H1 (cell line): Measurements from ENCODE around the gene SPATS2L. TPM values are rescaled to one million over a fixed set of nuclear protein-coding genes. Genes with fewer than 3 reads are reported as not detected.

Experiments used
- ASH2L ChIP-seq: fragments of 200-600, 300-600 bp; sonication (generic); IDR thresholded peaks from one replicate; pipeline ENCODE4 v1.7.1; 2017; ENCODE audit warnings: low read length
- BACH1 ChIP-seq: IDR thresholded peaks from 2 replicates; pipeline ENCODE4 v1.6.1; 2012; ENCODE audit warnings: low read length, improper control_type of control experiment
- JUND ChIP-seq: IDR thresholded peaks from 2 replicates; pipeline ENCODE4 v1.6.1; 2011; ENCODE audit warnings: mild to moderate bottlenecking, improper control_type of control experiment, low read length
- RBBP5 ChIP-seq: IDR thresholded peaks from 2 replicates; pipeline ENCODE4 v1.7.1; 2012; ENCODE audit warnings: low read depth, mild to moderate bottlenecking, inconsistent platforms, low read length, moderate library complexity, borderline replicate concordance
- polyA plus RNA-seq, 7 experiments: library from polyadenylated mRNA; depleted of rRNA in 3 of 7; stranded (reverse) in 5 of 7; unstranded in 2 of 7; fragments of >200 nt in 5 of 7; fragments of 200-250 nt in 2 of 7; gene quantifications; 1 replicate in 5 of 7; 2 replicates in 1 of 7; 4 replicates in 1 of 7; pipeline versions ENCODE4 v1.2.1 to v1.2.3, GENCODE V29; 2011 to 2013; ENCODE audit warnings: missing spikeins in 2 of 7, mixed read lengths in 2 of 7
- total RNA-seq: library from RNA; stranded (reverse); fragmentation: NEBNext Ultra II Directional; extraction: Animal tissue kit (Norgen Biotek cat#: 25700); gene quantifications from 2 replicates; pipeline ENCODE4 v1.2.1, GENCODE V29; 2021
- TF ChIP-seq, protein P1 (sequence below), 3 experiments: IDR thresholded peaks; 1 replicate in 2 of 3; 2 replicates in 1 of 3; pipeline versions ENCODE4 v1.5.1 to v1.6.1; 2011; ENCODE audit warnings: low read length in 3 of 3, mild to moderate bottlenecking in 3 of 3, inconsistent platforms in 2 of 3, low read depth in 1 of 3, moderate library complexity in 1 of 3; ENCODE audit not compliant: insufficient read depth in 1 of 3; ENCODE audit errors: control extremely low read depth in 1 of 3

SPATS2L gene
- total and polyA plus RNA-seq, 2 of the 8 experiments (the other 6 are each of a cell fraction or from before 2014, with no cell fraction given) = 67.3 to 189 TPM

GRCh38 chr2:200322607-200323006 lies 16.1 kb downstream of the SPATS2L start (continued):
- TF ChIP-seq BACH1 (no peak), ASH2L (no peak), RBBP5 (no peak), JUND (no peak)
- TF ChIP-seq, protein P1, sequence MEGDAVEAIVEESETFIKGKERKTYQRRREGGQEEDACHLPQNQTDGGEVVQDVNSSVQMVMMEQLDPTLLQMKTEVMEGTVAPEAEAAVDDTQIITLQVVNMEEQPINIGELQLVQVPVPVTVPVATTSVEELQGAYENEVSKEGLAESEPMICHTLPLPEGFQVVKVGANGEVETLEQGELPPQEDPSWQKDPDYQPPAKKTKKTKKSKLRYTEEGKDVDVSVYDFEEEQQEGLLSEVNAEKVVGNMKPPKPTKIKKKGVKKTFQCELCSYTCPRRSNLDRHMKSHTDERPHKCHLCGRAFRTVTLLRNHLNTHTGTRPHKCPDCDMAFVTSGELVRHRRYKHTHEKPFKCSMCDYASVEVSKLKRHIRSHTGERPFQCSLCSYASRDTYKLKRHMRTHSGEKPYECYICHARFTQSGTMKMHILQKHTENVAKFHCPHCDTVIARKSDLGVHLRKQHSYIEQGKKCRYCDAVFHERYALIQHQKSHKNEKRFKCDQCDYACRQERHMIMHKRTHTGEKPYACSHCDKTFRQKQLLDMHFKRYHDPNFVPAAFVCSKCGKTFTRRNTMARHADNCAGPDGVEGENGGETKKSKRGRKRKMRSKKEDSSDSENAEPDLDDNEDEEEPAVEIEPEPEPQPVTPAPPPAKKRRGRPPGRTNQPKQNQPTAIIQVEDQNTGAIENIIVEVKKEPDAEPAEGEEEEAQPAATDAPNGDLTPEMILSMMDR (IDR thresholded peaks at IDR 0.05; ENCODE audit: control extremely low read depth in 1 of 3, insufficient read depth in 1 of 3, low read depth in 1 of 3, low read length in 3 of 3) = no peak
